ENCODE measurements around the gene GALR1. TPM values are rescaled to one million over a fixed set of nuclear protein-coding genes. Genes with fewer than 3 reads are reported as not detected.

The GALR1 gene
- total RNA-seq, 1 experiment from 2014 or later = not detected

- intact Hi-C loops (cut with micrococcal nuclease) = no loop called here
- no peak for ATAC-seq
Observed at GRCh38 chr18:77218642-77219041, 31.0 kb upstream of the GALR1 start.

More at GRCh38 chr18:77218642-77219041, 31.0 kb upstream of the GALR1 start:
- Histone ChIP-seq H3K4me1 (ENCODE audit: control insufficient read depth in 1 of 2, insufficient read depth in 2 of 2, low read length in 2 of 2) (peaks cover 0 to 8% of the 10 kb centered on the region in 2 experiments; a peak in 3 of 4 replicates), H3K36me3 (ENCODE audit: control insufficient read depth in 1 of 2, insufficient read depth in 2 of 2, low read length in 2 of 2) (no peaks in the 10 kb centered on the region), H3K79me2 (ENCODE audit: insufficient read depth, low read length) (no peaks in the 10 kb centered on the region), H4K20me1 (ENCODE audit: insufficient read depth) (no peaks in the 10 kb centered on the region), H3K9me2 (ENCODE audit: insufficient read depth) (no peaks in the 10 kb centered on the region), H3K9me3 (ENCODE audit: control insufficient read depth in 1 of 2, insufficient read depth in 1 of 2, low read depth in 1 of 2, low read length in 2 of 2) (no peaks in the 10 kb centered on the region), H2AFZ (ENCODE audit: low read depth, low read length, poor library complexity, severe bottlenecking) (no peak overlapping the region), H3K27ac (ENCODE audit: low read depth, low read length) (no peak overlapping the region), H3K4me3 (replicated peaks in 1 of 2; ENCODE audit: low read depth in 1 of 2, low read length in 2 of 2) (no peak overlapping the region), H3K27me3 (ENCODE audit: insufficient read depth, low read length) (no peaks in the 10 kb centered on the region), H3K9ac (ENCODE audit: low read length) (no peak overlapping the region), H3K4me2 (ENCODE audit: low read length) (no peak overlapping the region)
- DNase-seq (ENCODE audit: low read depth, low spot score) = no peak
- ChIA-PET CTCF (no interaction called here), POLR2A (no interaction called here), RAD21 (ENCODE audit: low non-redundant PET in 1 of 2, low total read pairs in 2 of 2, uncharacterized antibody in 2 of 2, unreplicated experiment in 2 of 2) (no interaction called here)
- no TSS peak for BruUV-seq (replicated peaks)
- TF ChIP-seq MAX (IDR thresholded peaks at IDR 0.05) (no peak), SIN3A (IDR thresholded peaks at IDR 0.05; ENCODE audit: low read depth) (no peak), EZH2 (IDR thresholded peaks at IDR 0.05) (no peak), POLR2A (IDR thresholded peaks at IDR 0.05; ENCODE audit: borderline replicate concordance, extremely low read depth, insufficient read depth, insufficient read length) (no peak), ZBTB33 (IDR thresholded peaks at IDR 0.05; ENCODE audit: extremely low read depth, insufficient replicate concordance, low read length) (no peak), EGR1 (IDR thresholded peaks at IDR 0.05; ENCODE audit: low read depth) (no peak), RAD21 (IDR thresholded peaks at IDR 0.05; ENCODE audit: low read depth) (no peak), SP1 (IDR thresholded peaks at IDR 0.05; ENCODE audit: low read depth) (no peak), CEBPB (IDR thresholded peaks at IDR 0.05; ENCODE audit: low read depth) (no peak), JUND (IDR thresholded peaks at IDR 0.05) (no peak), POLR2AphosphoS5 (IDR thresholded peaks at IDR 0.05; ENCODE audit: low read depth, low read length) (no peak), ATF3 (IDR thresholded peaks at IDR 0.05) (no peak), TCF7L2 (IDR thresholded peaks at IDR 0.05; ENCODE audit: borderline replicate concordance, extremely low read depth, insufficient read depth, insufficient read length) (no peak), REST (IDR thresholded peaks at IDR 0.05; ENCODE audit: low read depth) (no peak), ZNF274 (IDR thresholded peaks at IDR 0.05; ENCODE audit: low read depth, low read length) (no peak), CTCF (IDR thresholded peaks at IDR 0.05 in 2 of 3, conservative IDR thresholded peaks at IDR 0.05 in 1 of 3; ENCODE audit: borderline replicate concordance in 1 of 3, insufficient read depth in 1 of 3, low read depth in 2 of 3, low read length in 2 of 3) (no peak), FOSL1 (IDR thresholded peaks at IDR 0.05; ENCODE audit: low read depth) (no peak), ZFX (IDR thresholded peaks at IDR 0.05) (no peak), EZH2phosphoT487 (IDR thresholded peaks at IDR 0.05; ENCODE audit: borderline replicate concordance) (no peak), CBX3 (IDR thresholded peaks at IDR 0.05; ENCODE audit: low read depth) (no peak)
